Measurements from ENCODE around the gene LHFPL3. TPM values are rescaled to one million over a fixed set of nuclear protein-coding genes. Genes with fewer than 3 reads are reported as not detected.

The LHFPL3 gene
- total and polyA plus RNA-seq, 12 donors = 0.14 TPM; not detected in 11

- peak; percentile 67 to 91 (median 84) for DNase-seq
- Histone ChIP-seq H3K4me3 (no peak overlapping the region), H3K4me1 (replicated peaks in 1 of 2) (peaks cover 25 to 32% of the 10 kb centered on the region in 2 donors), H3K9me3 (replicated peaks in 1 of 3) (no peaks in the 10 kb centered on the region), H3K36me3 (replicated peaks in 1 of 2) (no peaks in the 10 kb centered on the region), H3K27ac (peak overlapping the region; percentile 9 to 84 (median 46)), H3K27me3 (no peaks in the 10 kb centered on the region)
- 25 to 48% (median 33%) methylated on average over 12 of the region's 12 CpGs for WGBS, 4 donors
- intact Hi-C loops (cut with DNase I) = no loop called here
- TF ChIP-seq POLR2A (IDR thresholded peaks at IDR 0.05) (no peak), CTCF (IDR thresholded peaks at IDR 0.05) (no peak)
These were observed 615.3 kb downstream of the LHFPL3 start for GRCh38 chr7:104943502-104944343.

- intact Hi-C loops (cut with DNase I) = no loop called here
- no peaks in the 10 kb centered on the region for H3K9me3 ChIP-seq (replicated peaks in 1 of 3)
- H3K4me3 ChIP-seq = no peak overlapping the region
- DNase-seq = no peak
- no peak for TF ChIP-seq CTCF (IDR thresholded peaks at IDR 0.05)
- no peak for TF ChIP-seq POLR2A (IDR thresholded peaks at IDR 0.05)
- peak overlapping the region; percentile 27 to 84 (median 67) for H3K27ac ChIP-seq
- no peaks in the 10 kb centered on the region for H3K27me3 ChIP-seq
- H3K36me3 ChIP-seq (replicated peaks in 1 of 2) = no peaks in the 10 kb centered on the region
- peaks cover 25 to 32% of the 10 kb centered on the region in 2 donors for H3K4me1 ChIP-seq (replicated peaks in 1 of 2)
These were observed 617.2 kb downstream of the LHFPL3 start for GRCh38 chr7:104945599-104945956.

GRCh38 chr7:104946338-104946737 lies 617.9 kb downstream of the LHFPL3 start:
- H3K9me3 ChIP-seq (replicated peaks in 1 of 3) = no peaks in the 10 kb centered on the region
- 55 to 69% (median 60%) methylated on average over 1 to 2 of the region's 2 CpGs for WGBS, 4 donors
- no peak for DNase-seq
- intact Hi-C loops (cut with DNase I) = no loop called here
- H3K27ac ChIP-seq = peak overlapping the region in 1 of 5 donors; percentile 84
- H3K36me3 ChIP-seq (replicated peaks in 1 of 2) = no peaks in the 10 kb centered on the region
- no peak for TF ChIP-seq POLR2A (IDR thresholded peaks at IDR 0.05)
- no peak for TF ChIP-seq CTCF (IDR thresholded peaks at IDR 0.05)
- H3K4me3 ChIP-seq = no peak overlapping the region
- H3K27me3 ChIP-seq = no peaks in the 10 kb centered on the region
- peaks cover 25 to 32% of the 10 kb centered on the region in 2 donors for H3K4me1 ChIP-seq (replicated peaks in 1 of 2)

GRCh38 chr7:104950006-104950405 lies 621.6 kb downstream of the LHFPL3 start:
- TF ChIP-seq POLR2A (IDR thresholded peaks at IDR 0.05) = no peak
- no peak for TF ChIP-seq CTCF (IDR thresholded peaks at IDR 0.05)
- no peak for DNase-seq
- intact Hi-C loops (cut with DNase I) = no loop called here
- Histone ChIP-seq H3K4me3 (no peak overlapping the region), H3K9me3 (replicated peaks in 1 of 3) (no peaks in the 10 kb centered on the region), H3K27me3 (no peaks in the 10 kb centered on the region), H3K4me1 (replicated peaks in 1 of 2) (peaks cover 7 to 12% of the 10 kb centered on the region in 2 donors), H3K36me3 (replicated peaks in 1 of 2) (no peaks in the 10 kb centered on the region), H3K27ac (peak overlapping the region in 1 of 5 donors; percentile 26)
- WGBS, 4 donors = 76 to 92% (median 85%) methylated on average over 5 of the region's 5 CpGs

All from adrenal gland (tissue), 12 donors.